ENCODE measurements around the gene MAN1A1.

GRCh38 chr6:119299694-119300093 lies 49.9 kb downstream of the MAN1A1 start:
- TF ChIP-seq CTCF (IDR thresholded peaks at IDR 0.05), result no peak
- no peak for TF ChIP-seq POLR2A (IDR thresholded peaks at IDR 0.05)

All from right lobe of liver (tissue), 4 donors.